HEK293 (cell line): ENCODE data around the gene INCA1.

Source experiments
- GFI1B ChIP-seq: fragments of 450-650 bp; formaldehyde crosslinking; IDR thresholded peaks from 2 replicates; pipeline ENCODE4 v1.5.1; 2016; ENCODE audit warnings: missing biosample characterization, missing genetic modification characterization
- GLI4 ChIP-seq: fragments of 450-650 bp; formaldehyde crosslinking; IDR thresholded peaks from 2 replicates; pipeline ENCODE4 v1.5.1; 2016; ENCODE audit warnings: missing biosample characterization, missing genetic modification characterization
- GLIS2 ChIP-seq: fragments of 450-650 bp; formaldehyde crosslinking; IDR thresholded peaks from 2 replicates; pipeline ENCODE4 v1.5.1; 2016; ENCODE audit warnings: missing biosample characterization, missing genetic modification characterization
- IKZF3 ChIP-seq: fragments of 450-650 bp; IDR thresholded peaks from 2 replicates; pipeline ENCODE4 v1.5.0; 2018; ENCODE audit warnings: missing biosample characterization, mild to moderate bottlenecking, missing genetic modification characterization, moderate library complexity
- KLF1 ChIP-seq: fragments of 450-650 bp; formaldehyde crosslinking; IDR thresholded peaks from 2 replicates; pipeline ENCODE4 v1.5.1; 2016; ENCODE audit warnings: missing biosample characterization, missing genetic modification characterization
- KLF7 ChIP-seq: fragments of 450-650 bp; formaldehyde crosslinking; IDR thresholded peaks from 2 replicates; pipeline ENCODE4 v1.5.1; 2016; ENCODE audit warnings: missing biosample characterization, missing genetic modification characterization, borderline replicate concordance
- KLF9 ChIP-seq: fragments of 450-650 bp; formaldehyde crosslinking; IDR thresholded peaks from 2 replicates; pipeline ENCODE4 v1.5.1; 2016; ENCODE audit warnings: missing biosample characterization, missing genetic modification characterization, low read depth
- MYNN ChIP-seq: fragments of 450-650 bp; formaldehyde crosslinking; IDR thresholded peaks from 2 replicates; pipeline ENCODE4 v1.5.1; 2016; ENCODE audit warnings: missing biosample characterization, missing genetic modification characterization, borderline replicate concordance
- REST ChIP-seq: fragments of 450-650 bp; formaldehyde crosslinking; IDR thresholded peaks from 2 replicates; pipeline ENCODE4 v1.5.1; 2016; ENCODE audit warnings: missing biosample characterization, missing genetic modification characterization
- SCRT1 ChIP-seq: fragments of 450-650 bp; formaldehyde crosslinking; IDR thresholded peaks from 2 replicates; pipeline ENCODE4 v1.5.1; 2016; ENCODE audit warnings: missing biosample characterization, missing genetic modification characterization, borderline replicate concordance
- SP2 ChIP-seq: fragments of 450-650 bp; formaldehyde crosslinking; IDR thresholded peaks from 2 replicates; pipeline ENCODE4 v1.5.1; 2016; ENCODE audit warnings: missing biosample characterization, missing genetic modification characterization
- ZBTB48 ChIP-seq: fragments of 450-650 bp; formaldehyde crosslinking; IDR thresholded peaks from 2 replicates; pipeline ENCODE4 v1.5.1; 2016; ENCODE audit warnings: missing biosample characterization, missing genetic modification characterization
- ZNF16 ChIP-seq: fragments of 450-650 bp; formaldehyde crosslinking; IDR thresholded peaks from 2 replicates; pipeline ENCODE4 v1.5.1; 2016; ENCODE audit warnings: low read depth, missing biosample characterization, missing genetic modification characterization
- ZNF280C ChIP-seq: fragments of 450-650 bp; formaldehyde crosslinking; IDR thresholded peaks from 2 replicates; pipeline ENCODE4 v1.5.1; 2016; ENCODE audit warnings: missing biosample characterization, missing genetic modification characterization
- ZNF302 ChIP-seq: fragments of 450-650 bp; formaldehyde crosslinking; IDR thresholded peaks from 2 replicates; pipeline ENCODE4 v1.5.1; 2016; ENCODE audit warnings: missing biosample characterization, missing genetic modification characterization, low read depth
- ZNF394 ChIP-seq: fragments of 450-650 bp; formaldehyde crosslinking; IDR thresholded peaks from 2 replicates; pipeline ENCODE4 v1.5.1; 2016; ENCODE audit warnings: missing biosample characterization, missing genetic modification characterization, mild to moderate bottlenecking, moderate library complexity, borderline replicate concordance
- ZNF433 ChIP-seq: fragments of 450-650 bp; formaldehyde crosslinking; IDR thresholded peaks from 2 replicates; pipeline ENCODE4 v1.5.1; 2016; ENCODE audit warnings: missing biosample characterization, missing genetic modification characterization, low read depth
- ZNF501 ChIP-seq: fragments of 450-650 bp; formaldehyde crosslinking; IDR thresholded peaks from 2 replicates; pipeline ENCODE4 v1.5.1; 2016; ENCODE audit warnings: missing biosample characterization, missing genetic modification characterization
- ZNF521 ChIP-seq: fragments of 450-650 bp; formaldehyde crosslinking; IDR thresholded peaks from 2 replicates; pipeline ENCODE4 v1.5.1; 2017; ENCODE audit warnings: missing biosample characterization, mild to moderate bottlenecking, missing genetic modification characterization
- ZNF558 ChIP-seq: fragments of 450-650 bp; formaldehyde crosslinking; IDR thresholded peaks from 2 replicates; pipeline ENCODE4 v1.5.1; 2016; ENCODE audit warnings: missing biosample characterization, missing genetic modification characterization
- ZNF624 ChIP-seq: fragments of 450-650 bp; formaldehyde crosslinking; IDR thresholded peaks from 2 replicates; pipeline ENCODE4 v1.5.1; 2017; ENCODE audit warnings: missing biosample characterization, missing genetic modification characterization
- ZNF629 ChIP-seq: fragments of 450-650 bp; formaldehyde crosslinking; IDR thresholded peaks from 2 replicates; pipeline ENCODE4 v1.5.1; 2017; ENCODE audit warnings: missing biosample characterization, missing genetic modification characterization
- ZNF660 ChIP-seq: fragments of 450-650 bp; IDR thresholded peaks from 2 replicates; pipeline ENCODE4 v1.5.1; 2018; ENCODE audit warnings: missing biosample characterization, mild to moderate bottlenecking, missing genetic modification characterization
- ZSCAN18 ChIP-seq: fragments of 450-650 bp; formaldehyde crosslinking; IDR thresholded peaks from 2 replicates; pipeline ENCODE4 v1.5.1; 2016; ENCODE audit warnings: missing biosample characterization, missing genetic modification characterization
- TF ChIP-seq, protein P1 (sequence below): fragments of 450-650 bp; formaldehyde crosslinking; conservative IDR thresholded peaks from 2 replicates; pipeline ENCODE4 v1.5.1; 2016; ENCODE audit warnings: low read depth, missing biosample characterization, missing genetic modification characterization
- TF ChIP-seq, protein P2 (sequence below): fragments of 450-650 bp; formaldehyde crosslinking; IDR thresholded peaks from 2 replicates; pipeline ENCODE4 v1.5.1; 2016; ENCODE audit warnings: missing biosample characterization, missing genetic modification characterization

INCA1 gene

GRCh38 chr17:4966844-4967538, 30.3 kb downstream of the INCA1 start (continued):
- TF ChIP-seq, protein P1, sequence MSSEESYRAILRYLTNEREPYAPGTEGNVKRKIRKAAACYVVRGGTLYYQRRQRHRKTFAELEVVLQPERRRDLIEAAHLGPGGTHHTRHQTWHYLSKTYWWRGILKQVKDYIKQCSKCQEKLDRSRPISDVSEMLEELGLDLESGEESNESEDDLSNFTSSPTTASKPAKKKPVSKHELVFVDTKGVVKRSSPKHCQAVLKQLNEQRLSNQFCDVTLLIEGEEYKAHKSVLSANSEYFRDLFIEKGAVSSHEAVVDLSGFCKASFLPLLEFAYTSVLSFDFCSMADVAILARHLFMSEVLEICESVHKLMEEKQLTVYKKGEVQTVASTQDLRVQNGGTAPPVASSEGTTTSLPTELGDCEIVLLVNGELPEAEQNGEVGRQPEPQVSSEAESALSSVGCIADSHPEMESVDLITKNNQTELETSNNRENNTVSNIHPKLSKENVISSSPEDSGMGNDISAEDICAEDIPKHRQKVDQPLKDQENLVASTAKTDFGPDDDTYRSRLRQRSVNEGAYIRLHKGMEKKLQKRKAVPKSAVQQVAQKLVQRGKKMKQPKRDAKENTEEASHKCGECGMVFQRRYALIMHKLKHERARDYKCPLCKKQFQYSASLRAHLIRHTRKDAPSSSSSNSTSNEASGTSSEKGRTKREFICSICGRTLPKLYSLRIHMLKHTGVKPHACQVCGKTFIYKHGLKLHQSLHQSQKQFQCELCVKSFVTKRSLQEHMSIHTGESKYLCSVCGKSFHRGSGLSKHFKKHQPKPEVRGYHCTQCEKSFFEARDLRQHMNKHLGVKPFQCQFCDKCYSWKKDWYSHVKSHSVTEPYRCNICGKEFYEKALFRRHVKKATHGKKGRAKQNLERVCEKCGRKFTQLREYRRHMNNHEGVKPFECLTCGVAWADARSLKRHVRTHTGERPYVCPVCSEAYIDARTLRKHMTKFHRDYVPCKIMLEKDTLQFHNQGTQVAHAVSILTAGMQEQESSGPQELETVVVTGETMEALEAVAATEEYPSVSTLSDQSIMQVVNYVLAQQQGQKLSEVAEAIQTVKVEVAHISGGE (tag by site-specific recombination), result peak; percentile 52; the same call in 1 of the 2 replicates
- TF ChIP-seq ZSCAN18 (no peak), ZNF521 (tag by site-specific recombination) (no peak), ZNF624 (tag by site-specific recombination) (no peak), KLF7 (tag by site-specific recombination) (peak; percentile 94), ZNF302 (tag by site-specific recombination) (no peak), GLI4 (tag by site-specific recombination) (0 out of 2 replicates have a peak, but pooled peaks have one; percentile 8), SP2 (tag by site-specific recombination) (peak; percentile 100), KLF1 (peak; percentile 86), ZNF280C (tag by site-specific recombination) (no peak), SCRT1 (no peak), ZNF558 (tag by site-specific recombination) (no peak), ZNF433 (tag by site-specific recombination) (no peak), ZNF501 (tag by site-specific recombination) (peak; percentile 61; the same call in 1 of the 2 replicates), REST (tag by site-specific recombination) (0 out of 2 replicates have a peak, but pooled peaks have one; percentile 29), GFI1B (tag by site-specific recombination) (0 out of 2 replicates have a peak, but pooled peaks have one; percentile 21), ZBTB48 (tag by site-specific recombination) (peak; percentile 91), ZNF16 (tag by site-specific recombination) (no peak), ZNF629 (peak; percentile 40), MYNN (no peak), IKZF3 (tag by site-specific recombination) (peak; percentile 83), ZNF394 (tag by site-specific recombination) (peak; percentile 96), ZNF660 (tag by site-specific recombination) (peak; percentile 21; the same call in 1 of the 2 replicates), GLIS2 (peak; percentile 88), KLF9 (no peak; the same call in 1 of the 2 replicates)
- TF ChIP-seq, protein P2, sequence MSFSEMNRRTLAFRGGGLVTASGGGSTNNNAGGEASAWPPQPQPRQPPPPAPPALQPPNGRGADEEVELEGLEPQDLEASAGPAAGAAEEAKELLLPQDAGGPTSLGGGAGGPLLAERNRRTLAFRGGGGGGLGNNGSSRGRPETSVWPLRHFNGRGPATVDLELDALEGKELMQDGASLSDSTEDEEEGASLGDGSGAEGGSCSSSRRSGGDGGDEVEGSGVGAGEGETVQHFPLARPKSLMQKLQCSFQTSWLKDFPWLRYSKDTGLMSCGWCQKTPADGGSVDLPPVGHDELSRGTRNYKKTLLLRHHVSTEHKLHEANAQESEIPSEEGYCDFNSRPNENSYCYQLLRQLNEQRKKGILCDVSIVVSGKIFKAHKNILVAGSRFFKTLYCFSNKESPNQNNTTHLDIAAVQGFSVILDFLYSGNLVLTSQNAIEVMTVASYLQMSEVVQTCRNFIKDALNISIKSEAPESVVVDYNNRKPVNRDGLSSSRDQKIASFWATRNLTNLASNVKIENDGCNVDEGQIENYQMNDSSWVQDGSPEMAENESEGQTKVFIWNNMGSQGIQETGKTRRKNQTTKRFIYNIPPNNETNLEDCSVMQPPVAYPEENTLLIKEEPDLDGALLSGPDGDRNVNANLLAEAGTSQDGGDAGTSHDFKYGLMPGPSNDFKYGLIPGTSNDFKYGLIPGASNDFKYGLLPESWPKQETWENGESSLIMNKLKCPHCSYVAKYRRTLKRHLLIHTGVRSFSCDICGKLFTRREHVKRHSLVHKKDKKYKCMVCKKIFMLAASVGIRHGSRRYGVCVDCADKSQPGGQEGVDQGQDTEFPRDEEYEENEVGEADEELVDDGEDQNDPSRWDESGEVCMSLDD (tag by site-specific recombination), result peak; percentile 55; the same call in 1 of the 2 replicates
